Right atrium auricular region (tissue), 2 donors: Measurements from ENCODE around the gene ABCB10. TPM values are rescaled to one million over a fixed set of nuclear protein-coding genes. Genes with fewer than 3 reads are reported as not detected.

ENCODE experiments used
- DNase-seq: peaks from one replicate; pipeline ENCODE4 v3.0.0-alpha.2; 2019; ENCODE audit warnings: low spot score
- H3K27ac ChIP-seq, 2 donors: fragments of 200-600 bp; sonication (generic); 1 replicate in 1 of 2; 2 replicates in 1 of 2; pipeline ENCODE4 v1.5.1; 2016 to 2019
- H3K27me3 ChIP-seq, 2 donors: fragments of 200-600 bp; sonication (generic); one replicate each; pipeline versions ENCODE4 v1.5.1 to v1.6.0; 2017 to 2019
- H3K36me3 ChIP-seq: fragments of 200-600 bp; sonication (generic); one replicate; pipeline ENCODE4 v1.5.1; 2016
- H3K4me1 ChIP-seq, 2 donors: fragments of 200-600 bp; sonication (generic); one replicate each; pipeline versions ENCODE4 v1.5.1 to v1.6.0; 2017 to 2019
- H3K4me3 ChIP-seq, 2 donors: fragments of 200-600 bp; sonication (generic); 1 replicate in 1 of 2; 2 replicates in 1 of 2; pipeline ENCODE4 v1.5.1; 2017 to 2019; ENCODE audit warnings: mild to moderate bottlenecking in 1 of 2, moderate library complexity in 1 of 2
- H3K9me3 ChIP-seq, 2 donors: fragments of 200-600 bp; sonication (generic); one replicate each; pipeline ENCODE4 v1.5.1; 2019
- total RNA-seq, 2 donors: library from RNA; depleted of rRNA; stranded (reverse); fragments of >200 nt; gene quantifications; one replicate each; pipeline ENCODE4 v1.1.0, GENCODE V29; 2016
- TF ChIP-seq, protein P1 (sequence below), 2 donors: fragments of 200-600 bp; sonication (generic); IDR thresholded peaks; one replicate each; pipeline ENCODE4 v1.5.1; 2019; ENCODE audit warnings: antibody characterized with exemption in 2 of 2

The ABCB10 gene
- total RNA-seq, 2 donors from 2014 or later, result 8.6 to 9.2 TPM

DNA sequence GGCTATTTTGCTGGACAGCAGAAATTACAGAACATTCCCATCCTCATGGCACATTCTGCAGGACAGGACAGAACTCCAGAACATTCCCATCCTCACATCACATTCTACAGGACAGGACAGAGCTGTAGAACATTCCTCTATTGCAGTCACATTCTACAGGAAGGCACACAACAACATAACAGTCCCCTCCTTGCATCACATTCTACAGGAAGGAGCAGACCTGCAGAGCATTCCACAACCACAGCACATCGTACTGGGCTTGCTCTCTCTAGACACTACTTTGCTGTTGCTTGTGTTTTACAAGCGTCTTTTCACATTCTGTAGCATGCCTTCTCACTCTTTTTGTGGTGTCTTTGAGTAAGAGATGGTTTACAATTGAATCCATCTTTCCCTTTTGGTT lies 26.8 kb upstream of the ABCB10 start:
- Histone ChIP-seq H3K36me3 (no peaks in the 10 kb centered on the region), H3K4me3 (no peak overlapping the region), H3K27ac (no peak overlapping the region), H3K27me3 (no peaks in the 10 kb centered on the region), H3K4me1 (peaks cover 0 to 10% of the 10 kb centered on the region in 2 donors), H3K9me3 (no peaks in the 10 kb centered on the region)
- TF ChIP-seq, protein P1, sequence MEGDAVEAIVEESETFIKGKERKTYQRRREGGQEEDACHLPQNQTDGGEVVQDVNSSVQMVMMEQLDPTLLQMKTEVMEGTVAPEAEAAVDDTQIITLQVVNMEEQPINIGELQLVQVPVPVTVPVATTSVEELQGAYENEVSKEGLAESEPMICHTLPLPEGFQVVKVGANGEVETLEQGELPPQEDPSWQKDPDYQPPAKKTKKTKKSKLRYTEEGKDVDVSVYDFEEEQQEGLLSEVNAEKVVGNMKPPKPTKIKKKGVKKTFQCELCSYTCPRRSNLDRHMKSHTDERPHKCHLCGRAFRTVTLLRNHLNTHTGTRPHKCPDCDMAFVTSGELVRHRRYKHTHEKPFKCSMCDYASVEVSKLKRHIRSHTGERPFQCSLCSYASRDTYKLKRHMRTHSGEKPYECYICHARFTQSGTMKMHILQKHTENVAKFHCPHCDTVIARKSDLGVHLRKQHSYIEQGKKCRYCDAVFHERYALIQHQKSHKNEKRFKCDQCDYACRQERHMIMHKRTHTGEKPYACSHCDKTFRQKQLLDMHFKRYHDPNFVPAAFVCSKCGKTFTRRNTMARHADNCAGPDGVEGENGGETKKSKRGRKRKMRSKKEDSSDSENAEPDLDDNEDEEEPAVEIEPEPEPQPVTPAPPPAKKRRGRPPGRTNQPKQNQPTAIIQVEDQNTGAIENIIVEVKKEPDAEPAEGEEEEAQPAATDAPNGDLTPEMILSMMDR (IDR thresholded peaks at IDR 0.05), result no peak
- DNase-seq, result no peak

DNA sequence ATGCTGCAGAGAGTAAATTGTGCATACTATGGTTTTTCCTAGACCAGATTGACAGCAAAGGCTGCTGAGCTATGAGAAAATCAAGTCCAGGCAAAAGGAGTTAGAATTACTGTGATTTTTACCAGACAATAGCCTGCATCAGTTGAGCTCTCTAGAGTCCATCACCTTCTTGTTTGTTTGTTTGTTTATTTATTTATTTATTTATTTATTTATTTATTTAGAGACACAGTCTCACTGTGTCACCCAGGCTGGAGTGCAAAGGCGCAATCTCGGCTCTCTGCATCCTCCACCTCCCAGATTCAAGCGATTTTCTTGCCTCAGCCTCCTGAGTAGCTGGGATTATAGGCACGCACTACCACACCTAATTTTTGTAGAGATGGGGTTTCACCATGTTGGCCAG lies 24.2 kb upstream of the ABCB10 start:
- TF ChIP-seq, protein P1 (IDR thresholded peaks at IDR 0.05), result no peak
- H3K4me3 ChIP-seq, result no peak overlapping the region
- no peaks in the 10 kb centered on the region for H3K36me3 ChIP-seq
- peak overlapping the region in 1 of 2 donors; percentile 39 for H3K27ac ChIP-seq
- peaks cover 0 to 24% of the 10 kb centered on the region in 2 donors for H3K4me1 ChIP-seq
- no peaks in the 10 kb centered on the region for H3K27me3 ChIP-seq
- no peak for DNase-seq
- no peaks in the 10 kb centered on the region for H3K9me3 ChIP-seq

DNA sequence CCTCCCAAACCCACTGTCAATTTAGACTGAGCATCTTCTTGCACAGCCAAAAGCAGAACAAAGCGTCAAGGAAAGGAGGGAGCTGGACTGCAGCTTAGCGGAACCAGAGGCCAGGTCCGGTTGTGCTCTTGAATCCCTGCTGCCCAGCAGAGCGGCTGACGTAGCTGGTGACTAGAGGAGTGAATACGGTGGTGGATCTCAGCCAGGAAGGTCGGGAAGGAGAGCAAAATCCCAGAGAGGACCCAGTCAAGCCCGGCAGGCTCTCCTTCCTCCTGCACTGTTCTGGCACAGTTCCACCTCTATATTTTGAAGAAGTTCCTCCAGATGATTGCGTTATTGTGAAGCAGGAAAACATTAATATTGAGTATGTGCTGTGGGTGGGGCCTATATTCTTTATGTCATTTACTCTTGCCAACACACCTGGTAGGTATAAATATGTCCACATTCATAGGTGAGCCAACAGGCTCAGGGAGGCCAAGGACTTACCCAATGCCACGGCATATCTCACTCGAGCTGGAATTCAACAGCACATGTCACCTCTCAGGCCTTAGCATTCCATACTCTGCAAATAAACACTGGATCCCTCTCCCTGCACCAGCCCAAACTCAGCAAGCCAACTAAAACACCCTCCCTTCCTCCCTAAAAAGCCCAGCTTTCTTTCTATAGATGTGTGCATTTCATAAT lies 23.6 kb upstream of the ABCB10 start:
- Histone ChIP-seq H3K27ac (peak overlapping the region; percentile 39 to 66), H3K27me3 (no peaks in the 10 kb centered on the region), H3K36me3 (no peaks in the 10 kb centered on the region), H3K4me3 (no peak overlapping the region), H3K4me1 (peaks cover 0 to 24% of the 10 kb centered on the region in 2 donors), H3K9me3 (no peaks in the 10 kb centered on the region)
- no peak for DNase-seq
- TF ChIP-seq, protein P1 (IDR thresholded peaks at IDR 0.05), result no peak

GRCh38 chr1:229581485-229581884 lies 23.0 kb upstream of the ABCB10 start:
- Histone ChIP-seq H3K27ac (peak overlapping the region in 1 of 2 donors; percentile 66), H3K27me3 (no peaks in the 10 kb centered on the region), H3K4me3 (no peak overlapping the region), H3K36me3 (no peaks in the 10 kb centered on the region), H3K9me3 (no peaks in the 10 kb centered on the region), H3K4me1 (peaks cover 0 to 24% of the 10 kb centered on the region in 2 donors)
- TF ChIP-seq, protein P1 (IDR thresholded peaks at IDR 0.05), result no peak
- DNase-seq, result no peak

DNA sequence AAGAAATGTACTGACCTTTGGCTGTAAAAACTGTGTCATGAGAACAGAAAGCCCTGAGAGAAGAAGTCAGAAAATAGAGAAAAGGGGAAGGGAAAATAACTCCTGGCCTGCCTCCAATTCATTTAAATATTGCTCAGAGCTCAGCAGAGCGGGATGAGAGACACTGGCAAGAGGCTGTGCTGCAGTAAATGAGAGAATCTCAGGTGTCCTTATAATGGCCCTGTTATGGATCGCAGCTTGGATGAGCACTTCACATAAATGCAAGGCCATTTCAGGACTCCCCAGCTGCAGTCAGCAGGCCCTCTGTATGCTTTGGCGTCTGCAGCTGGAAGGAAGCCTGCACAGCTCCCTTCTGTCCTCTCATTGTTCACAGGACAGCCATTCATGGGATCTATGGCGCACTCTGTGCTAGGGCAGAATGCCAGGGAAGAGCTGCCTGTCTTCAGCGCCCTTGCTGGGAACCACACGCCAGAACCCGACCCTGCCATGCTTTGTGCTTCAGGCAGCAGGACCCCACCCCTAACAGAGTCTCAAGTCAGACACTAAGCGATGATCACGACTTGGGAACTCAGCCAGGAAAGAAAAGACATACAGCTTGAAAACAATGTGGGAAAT lies 20.7 kb upstream of the ABCB10 start:
- peaks cover 0 to 24% of the 10 kb centered on the region in 2 donors for H3K4me1 ChIP-seq
- peak overlapping the region; percentile 44 to 69 for H3K27ac ChIP-seq
- no peaks in the 10 kb centered on the region for H3K27me3 ChIP-seq
- no peaks in the 10 kb centered on the region for H3K9me3 ChIP-seq
- peak overlapping the region; percentile 1 to 13 for H3K4me3 ChIP-seq
- TF ChIP-seq, protein P1 (IDR thresholded peaks at IDR 0.05), result no peak
- no peak for DNase-seq
- H3K36me3 ChIP-seq, result no peaks in the 10 kb centered on the region
